CD4-positive, alpha-beta T cell treated with Interleukin-17A for 4 hours (primary cell): ENCODE results near the gene EYS.

Source experiments
- DNase-seq: peaks from one replicate; pipeline ENCODE4 v3.0.0-alpha.2; 2020; ENCODE audit warnings: mixed read lengths

EYS gene

DNA sequence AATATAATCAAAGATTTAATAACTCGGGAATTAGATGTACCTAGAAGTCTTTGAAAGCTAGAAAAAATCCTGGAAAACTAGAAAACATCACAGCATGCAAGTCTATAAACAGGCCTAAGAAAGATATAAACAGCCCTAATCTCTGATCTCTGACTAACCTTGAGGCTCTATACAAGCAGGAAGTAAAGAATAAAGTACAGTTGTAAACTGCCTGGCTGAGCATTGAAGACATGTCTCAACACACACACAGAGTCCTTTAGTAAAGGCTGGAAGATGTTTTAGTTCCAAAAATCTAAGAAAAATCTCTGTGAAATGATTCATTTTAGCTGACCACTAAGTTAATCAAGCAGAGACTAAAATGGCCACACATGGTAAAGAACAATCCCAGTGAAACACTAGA is 774.5 kb downstream of the EYS start:
- DNase-seq, result no peak

DNA sequence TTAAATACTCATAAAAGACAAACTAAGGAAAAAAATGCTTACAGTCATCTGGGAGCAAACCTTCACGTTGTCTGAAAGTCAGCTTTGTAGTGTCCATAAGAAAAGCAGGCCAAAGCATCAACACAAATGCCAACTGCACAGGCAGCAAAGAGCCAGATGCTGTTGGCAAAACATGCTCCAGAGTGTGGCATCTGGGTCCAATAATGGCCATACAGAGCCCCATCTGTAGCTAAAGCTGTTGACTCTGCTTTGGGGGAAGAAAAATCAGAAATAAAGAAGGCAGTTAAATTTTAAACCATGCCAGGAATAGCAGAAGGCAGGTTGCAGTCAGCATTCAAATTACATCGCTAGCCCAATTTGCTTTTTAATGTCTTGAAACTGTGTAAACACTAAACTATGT is 776.3 kb downstream of the EYS start:
- no peak for DNase-seq

DNA sequence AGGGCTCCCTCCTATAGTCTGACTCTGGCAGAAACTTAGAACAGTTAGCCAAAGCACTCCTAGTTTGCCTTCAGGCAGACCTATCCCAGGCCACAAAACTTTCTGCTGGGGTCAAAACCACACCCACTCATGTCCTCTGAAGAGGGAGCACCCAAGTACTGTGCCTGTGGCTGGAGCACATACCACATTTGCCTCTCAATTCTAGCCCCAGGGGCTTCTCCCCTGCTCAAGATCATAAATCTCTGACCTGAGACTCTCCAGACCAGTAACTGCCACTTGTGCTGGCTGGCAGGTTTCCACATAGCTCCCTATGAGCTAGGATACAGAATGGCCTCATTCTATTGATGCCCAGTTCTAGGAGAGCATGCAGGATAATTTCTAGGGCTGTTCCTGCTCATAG is 781.0 kb downstream of the EYS start:
- no peak for DNase-seq

DNA sequence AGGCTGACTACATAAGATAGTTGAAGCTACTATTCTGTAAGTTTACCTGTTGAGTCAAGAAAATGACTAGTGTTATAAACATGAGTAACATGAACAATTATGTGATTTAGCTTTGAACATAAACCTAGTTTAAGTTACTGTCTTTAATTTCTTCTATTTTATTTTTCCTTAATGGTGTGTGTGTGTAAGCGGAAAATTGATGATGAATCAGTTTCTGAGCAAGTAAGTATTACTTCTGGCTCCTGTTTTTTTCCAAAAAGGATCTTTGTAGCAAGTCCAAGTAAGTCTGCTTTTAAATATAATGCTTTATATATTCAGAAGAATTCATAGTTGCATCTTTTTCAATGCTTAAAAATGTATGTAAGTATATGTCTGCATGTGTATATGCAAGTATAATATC is 786.8 kb downstream of the EYS start:
- no peak for DNase-seq

DNA sequence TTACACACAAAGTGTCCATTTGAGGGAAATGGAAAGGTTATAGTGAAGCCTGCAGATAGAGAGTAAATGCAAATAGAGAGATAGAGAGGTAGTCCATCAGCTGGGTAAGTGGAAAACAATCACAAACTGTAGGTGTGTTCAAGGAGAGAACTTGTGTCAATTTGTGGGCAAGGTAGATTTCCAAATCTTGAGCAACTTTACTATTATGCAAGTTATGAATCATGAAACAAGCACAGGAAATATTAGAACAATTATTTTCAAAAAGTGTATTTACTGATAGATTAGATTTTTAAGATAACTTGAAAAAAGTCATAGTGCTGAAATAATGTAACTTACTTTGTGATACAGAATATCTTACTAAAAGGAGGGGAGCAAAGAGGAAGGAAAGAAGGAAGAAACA is 792.9 kb downstream of the EYS start:
- DNase-seq, result no peak

DNA sequence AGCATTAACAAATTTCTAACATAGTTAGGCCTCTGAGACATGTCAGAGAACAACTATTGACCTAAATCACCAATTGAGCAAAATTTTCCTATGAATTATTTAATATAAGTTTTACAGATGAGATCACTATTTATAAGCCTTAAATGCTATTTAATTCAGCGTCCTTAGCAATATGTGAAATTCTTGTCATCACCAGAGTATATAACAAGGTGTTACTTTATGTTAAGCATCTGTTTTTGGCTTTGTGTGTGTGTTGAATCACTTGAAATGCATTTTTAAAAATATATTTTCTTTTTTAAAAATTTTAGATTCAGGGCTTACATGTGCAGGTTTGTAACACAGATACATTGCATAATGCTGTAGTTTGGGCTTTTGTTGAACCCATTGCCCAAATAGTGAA is 794.1 kb downstream of the EYS start:
- DNase-seq, result no peak

DNA sequence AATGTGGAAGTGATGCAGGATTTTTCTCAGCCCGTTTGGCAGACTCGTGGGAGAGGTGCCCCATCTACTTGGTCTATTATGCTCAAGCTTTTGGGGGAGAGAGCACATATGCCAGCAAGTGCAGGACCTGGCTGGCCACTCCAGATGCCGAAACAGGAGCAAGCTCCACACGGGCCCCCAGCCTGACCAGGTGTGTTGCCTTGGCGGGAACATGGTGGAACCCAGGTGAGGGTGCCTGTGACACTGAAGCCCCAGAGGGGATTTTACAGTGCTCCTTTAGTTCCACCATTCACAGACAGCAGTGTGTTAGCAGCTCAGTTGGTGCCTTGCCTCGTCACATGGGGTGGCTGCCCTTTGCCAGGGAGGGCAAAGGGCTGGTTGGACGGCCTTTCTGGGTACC is 798.9 kb downstream of the EYS start:
- no peak for DNase-seq

DNA sequence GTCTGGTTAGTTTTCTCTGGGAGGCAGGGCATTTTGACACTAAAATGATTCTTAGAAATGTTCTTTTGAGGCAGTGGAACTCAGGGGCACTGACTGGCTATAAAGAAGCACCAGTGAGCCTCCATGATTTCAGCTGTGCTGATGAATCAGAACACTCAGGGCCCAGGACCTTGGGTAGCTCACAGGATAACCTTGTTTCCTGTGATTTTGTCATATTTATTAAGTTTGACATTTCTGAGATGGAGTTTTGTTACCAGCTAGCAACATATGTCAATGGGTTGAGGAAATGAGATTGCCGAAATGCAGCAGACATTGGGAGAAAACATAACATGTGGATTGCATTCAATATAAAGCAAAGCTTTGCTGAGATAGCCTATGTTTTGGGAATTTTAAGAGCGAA is 802.4 kb downstream of the EYS start:
- DNase-seq, result no peak

DNA sequence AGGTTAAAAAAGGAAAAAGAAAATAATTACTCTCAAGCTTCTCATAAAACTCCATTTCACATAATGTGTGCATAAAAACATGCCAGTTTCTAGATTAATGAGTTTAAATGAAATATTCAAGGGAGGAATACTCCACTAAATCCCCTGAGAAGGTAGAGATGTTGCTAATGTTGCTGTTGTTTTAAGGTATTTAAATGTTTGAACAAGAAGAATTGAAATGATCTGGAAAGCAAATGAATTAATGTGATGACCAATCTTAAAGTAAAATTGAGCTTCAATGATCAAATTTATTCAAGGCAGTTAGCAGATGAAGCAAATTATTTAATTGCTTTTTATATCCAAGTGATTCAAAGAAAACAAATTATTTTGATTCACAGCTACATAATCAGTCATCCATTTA is 804.4 kb downstream of the EYS start:
- no peak for DNase-seq

DNA sequence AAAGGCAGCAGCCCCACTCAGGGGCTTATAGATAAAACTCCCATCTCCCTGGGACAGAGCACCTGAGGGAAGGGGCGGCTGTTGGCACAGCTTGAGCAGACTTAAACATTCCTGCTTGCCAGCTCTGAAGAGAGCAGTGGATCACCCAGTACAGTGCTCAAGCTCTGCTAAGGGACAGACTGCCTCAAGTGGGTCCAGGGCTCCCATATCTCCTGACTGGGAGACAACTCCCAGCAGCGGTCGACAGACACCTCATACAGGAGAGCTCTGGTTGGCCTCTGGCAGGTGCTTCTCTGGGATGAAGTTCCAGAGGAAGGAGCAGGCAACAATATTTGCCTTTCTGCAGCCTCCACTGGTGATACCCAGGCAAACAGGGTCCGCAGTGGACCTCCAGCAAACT is 810.1 kb downstream of the EYS start:
- no peak for DNase-seq

DNA sequence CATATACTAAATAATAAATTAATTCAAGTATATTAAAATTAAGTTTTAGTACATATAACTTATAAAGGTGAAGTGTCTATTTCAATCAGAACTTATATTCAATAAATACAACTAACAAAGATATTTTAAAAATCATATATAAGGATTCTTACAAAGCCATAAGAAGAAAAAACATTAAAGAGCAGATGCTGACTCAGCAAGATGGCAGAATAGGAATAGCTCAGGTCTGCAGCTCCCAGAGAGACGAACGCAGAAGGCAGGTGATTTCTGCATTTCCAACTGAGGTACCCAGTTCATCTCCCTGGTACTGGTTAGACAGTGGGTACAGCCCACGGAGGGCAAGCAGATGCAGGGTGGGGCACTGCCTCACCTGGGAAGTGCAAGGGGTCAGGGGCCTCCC is 811.1 kb downstream of the EYS start:
- no peak for DNase-seq

DNA sequence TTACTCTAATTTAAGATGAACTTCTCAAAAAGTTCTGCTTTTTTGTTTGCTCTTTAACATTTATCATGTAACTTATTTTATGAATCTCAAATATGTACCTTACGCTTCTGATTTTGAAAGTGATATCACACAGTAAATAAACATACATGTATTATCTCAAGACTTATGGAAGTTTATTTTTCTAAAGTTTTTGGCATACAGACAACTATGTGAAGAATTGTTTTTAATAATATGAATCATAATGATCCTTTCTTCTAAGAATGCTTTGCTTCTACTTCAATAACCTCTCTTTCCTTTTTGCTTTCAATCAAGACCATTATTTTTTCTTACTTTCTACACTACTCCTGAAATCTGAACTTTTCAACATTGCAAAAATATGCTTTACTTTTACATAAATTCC is 816.4 kb downstream of the EYS start:
- no peak for DNase-seq

DNA sequence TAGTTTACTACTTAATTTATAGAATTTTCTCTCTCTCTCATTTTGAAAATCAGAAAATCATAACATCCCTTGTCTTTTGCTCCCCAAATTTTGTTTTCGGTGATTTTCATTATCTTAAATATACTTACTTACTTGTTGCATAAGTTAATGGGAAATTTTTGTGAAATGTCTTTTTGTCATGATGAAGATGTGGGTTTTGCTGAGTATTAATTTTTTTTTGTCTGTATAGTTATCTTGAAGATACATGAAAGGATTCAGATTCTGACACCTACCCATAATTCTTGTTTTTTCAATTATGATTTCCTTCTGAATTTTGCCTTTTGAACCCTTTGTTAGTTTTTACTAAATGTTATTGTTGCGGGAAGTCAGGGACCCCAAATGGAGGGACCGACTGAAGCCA is 817.9 kb downstream of the EYS start:
- no peak for DNase-seq

DNA sequence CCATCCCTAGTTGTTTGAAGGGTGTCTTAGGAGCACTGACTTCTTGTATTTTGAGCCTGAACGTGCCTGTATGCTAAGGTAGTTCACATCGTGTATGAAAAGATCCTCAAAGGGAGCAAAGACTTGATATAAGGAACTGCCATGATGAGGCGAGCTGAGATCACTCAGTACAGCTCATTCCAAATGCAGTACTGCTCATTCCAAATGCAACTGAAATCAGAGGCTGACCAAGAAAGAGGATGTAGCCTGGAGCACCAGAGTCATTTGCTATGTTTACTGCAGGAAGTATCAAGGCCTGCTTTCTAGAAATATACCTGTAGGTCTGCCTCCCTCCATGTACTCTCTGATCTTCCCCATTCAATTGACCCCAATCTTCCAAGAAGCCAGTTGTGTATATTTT is 832.2 kb downstream of the EYS start:
- no peak for DNase-seq

DNA sequence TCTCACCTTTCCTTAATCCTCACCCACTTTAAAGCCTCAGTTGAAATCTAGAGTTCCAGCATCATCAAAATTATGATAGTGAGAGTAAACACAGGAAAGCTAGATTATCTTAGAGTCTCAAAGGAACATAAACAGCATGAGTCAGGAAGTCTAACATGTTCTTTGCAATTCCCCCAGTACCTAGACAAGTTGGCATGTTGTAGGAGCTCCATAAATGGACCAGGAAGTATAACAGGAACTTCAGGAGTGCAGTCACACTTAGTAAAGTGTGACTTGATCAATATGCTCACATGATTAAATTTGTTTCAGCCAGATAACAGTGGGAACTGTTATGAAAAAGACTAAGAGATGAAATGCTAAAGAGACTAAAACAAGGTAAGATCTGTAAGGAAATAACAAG is 834.4 kb downstream of the EYS start:
- no peak for DNase-seq

DNA sequence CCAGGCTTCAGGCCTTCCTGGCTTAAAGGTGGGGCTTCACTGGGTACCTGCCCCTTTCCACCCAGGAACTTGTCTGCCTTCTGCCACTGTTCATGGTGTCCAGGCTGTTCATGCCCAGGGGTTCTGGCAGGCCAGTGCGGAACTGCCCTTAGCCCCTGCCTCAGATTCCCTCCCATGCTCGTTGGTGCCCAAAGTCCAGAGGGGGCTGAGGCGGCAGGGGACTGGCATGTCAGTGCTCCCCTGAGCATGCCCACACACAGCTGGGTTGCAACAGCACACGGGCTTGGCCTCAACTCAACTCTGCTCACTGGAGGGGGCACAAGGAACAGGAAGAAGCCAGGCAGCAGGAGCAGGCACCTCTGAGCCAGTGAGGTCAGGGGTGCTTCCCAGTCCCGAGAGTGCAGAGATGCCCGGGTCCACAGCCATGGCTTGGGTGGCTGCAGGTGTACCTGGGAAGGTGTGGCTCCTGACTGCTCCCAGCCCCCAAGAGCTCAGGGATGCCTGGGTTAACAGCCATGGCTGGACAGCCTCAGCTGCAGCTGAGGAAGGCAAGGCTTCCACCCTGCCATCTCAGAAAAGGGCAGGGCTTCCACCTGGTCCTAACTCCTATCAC is 845.9 kb downstream of the EYS start:
- no peak for DNase-seq

DNA sequence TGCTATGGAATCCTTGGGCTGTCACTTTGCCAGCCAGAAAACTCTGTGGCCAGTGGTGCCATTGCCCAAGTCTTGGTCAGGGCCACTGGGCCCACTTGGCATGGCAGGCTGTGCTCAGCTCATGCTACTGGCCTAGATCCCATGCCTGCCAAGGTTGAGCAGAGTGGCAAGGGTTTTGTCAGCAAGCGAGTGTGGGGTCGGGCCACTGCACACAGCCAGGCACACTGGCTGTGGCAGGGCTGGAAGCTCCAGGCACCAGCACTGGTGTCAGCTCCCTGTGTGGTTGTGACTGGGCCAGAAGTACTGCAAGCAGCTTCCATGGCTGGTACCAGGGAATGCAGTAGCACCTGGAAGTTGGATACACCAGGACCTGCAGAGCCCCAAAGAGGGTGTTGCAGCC is 846.8 kb downstream of the EYS start:
- DNase-seq, result no peak

DNA sequence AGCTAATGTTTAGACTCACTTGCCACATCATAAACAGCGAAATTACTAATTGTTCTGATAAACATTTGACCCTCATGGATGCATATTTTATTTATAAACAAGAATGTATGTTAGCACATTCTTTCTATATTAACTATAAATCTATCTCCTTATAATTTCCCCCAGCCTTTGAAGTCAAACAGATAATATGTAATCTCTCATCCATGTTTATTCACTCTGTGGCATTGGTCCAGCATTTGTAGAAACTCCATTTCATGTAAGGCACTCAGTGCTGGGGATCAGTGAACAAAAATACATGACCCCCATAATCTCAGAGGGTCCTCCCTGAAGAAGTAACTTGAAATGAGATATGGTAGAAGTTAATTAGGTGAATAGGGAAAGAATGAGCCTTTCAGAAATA is 856.9 kb downstream of the EYS start:
- no peak for DNase-seq

DNA sequence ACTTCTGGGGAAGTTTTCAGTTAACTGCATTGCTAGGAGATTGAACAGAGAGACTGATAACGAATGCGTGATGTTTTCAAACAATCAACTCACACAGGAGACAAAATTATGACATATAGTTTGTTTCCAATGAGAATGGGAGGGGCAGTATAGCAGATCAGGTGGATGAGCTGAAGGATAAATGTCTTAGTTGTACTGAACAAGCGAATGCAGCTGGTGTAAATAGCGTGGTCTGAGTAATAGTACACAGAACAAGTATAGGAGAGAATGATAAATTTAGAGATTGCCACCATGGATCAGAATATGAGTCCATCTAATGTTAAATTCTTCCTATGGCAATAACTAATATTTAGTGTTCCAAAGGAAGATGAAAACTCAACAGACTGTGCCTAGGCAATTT is 858.6 kb downstream of the EYS start:
- DNase-seq, result no peak

DNA sequence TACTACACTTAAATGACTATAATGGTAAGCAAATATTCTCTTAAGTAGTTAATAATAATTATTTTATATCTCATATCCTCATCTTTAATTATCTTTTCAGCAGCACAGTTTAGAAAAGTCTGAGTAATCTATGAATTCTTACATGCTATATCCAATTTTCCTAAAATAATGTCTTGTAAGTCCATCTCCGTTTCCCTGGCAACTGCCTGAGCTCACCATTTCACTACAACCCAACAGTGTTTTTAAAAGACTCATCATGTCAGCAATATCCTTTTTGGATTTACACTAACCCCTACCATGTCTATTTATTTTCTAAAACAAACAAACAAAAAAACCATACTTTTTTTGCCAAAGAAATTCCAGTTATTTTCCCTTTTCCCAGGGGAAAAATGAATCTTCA is 859.6 kb downstream of the EYS start:
- DNase-seq, result no peak

DNA sequence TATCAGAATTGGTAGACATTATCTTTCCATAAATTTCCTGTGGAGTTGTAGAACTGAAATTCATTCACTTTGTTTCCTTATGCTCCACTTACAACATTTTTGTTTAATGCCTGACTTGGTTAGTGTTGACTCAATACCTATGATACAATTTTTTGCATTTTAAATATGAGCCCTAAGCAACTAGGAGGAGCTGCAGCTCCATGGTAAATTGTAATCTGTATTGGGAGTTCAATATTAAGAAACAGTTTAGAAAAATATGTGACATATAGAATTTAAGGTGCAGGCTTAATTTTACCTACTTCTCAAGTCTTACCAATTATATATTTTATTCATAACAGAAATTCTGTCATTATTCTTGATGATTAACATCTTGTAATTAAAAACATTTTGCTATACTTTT is 868.3 kb downstream of the EYS start:
- no peak for DNase-seq

DNA sequence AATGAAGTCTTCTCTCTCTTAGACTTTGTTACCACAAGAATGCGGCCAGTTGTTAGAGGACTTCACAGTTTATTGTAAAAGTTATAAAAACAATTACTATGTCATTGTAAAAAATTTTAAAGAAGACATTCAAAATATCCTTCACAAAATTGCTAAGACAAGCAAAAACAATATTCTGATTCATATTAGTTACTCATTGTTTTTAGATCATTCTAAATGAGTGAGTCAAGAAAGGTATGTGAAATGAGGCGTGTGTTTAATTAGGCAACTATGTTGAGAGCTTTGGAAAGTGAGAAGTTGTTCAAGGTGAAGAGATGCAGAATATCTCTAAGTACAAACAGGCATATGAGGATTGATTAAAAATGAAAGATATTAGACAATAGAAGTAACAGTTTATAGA is 875.3 kb downstream of the EYS start:
- no peak for DNase-seq

DNA sequence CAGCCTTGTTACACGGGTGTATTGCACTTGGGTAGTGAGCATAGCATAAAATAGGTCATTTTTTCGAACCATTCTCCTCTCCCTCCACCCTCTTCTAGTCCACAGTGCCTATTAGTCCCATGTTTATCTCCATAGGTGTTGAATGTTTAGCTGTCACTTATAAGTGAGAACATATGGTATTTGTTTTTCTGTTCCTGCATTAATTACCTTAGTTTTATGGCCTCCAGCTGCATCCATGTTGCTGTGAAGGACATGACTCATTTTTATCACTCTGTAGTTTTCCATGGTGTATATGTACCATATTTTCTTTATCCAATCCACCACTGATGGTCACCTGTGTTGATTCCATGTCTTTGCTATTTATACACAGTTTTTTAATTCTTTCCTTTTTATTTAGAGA is 889.5 kb downstream of the EYS start:
- no peak for DNase-seq

DNA sequence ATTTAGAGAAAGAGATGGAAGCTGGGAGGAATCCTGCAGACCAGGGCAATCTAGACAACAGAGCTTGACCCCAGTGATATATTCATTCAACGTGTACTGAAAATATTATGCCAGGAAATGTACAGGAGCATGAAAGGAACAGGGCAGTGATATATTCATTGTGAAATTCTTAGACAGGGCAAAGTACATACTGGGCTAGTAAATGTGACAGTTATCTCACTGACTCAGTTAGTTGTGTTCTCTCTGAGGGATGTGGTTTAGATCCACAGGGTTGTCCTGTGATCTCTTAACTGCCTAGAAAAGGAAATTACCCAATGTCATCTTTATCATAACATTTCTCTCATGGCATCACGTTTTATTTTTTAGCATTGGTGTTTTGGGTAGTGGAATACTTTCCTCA is 891.3 kb downstream of the EYS start:
- no peak for DNase-seq

DNA sequence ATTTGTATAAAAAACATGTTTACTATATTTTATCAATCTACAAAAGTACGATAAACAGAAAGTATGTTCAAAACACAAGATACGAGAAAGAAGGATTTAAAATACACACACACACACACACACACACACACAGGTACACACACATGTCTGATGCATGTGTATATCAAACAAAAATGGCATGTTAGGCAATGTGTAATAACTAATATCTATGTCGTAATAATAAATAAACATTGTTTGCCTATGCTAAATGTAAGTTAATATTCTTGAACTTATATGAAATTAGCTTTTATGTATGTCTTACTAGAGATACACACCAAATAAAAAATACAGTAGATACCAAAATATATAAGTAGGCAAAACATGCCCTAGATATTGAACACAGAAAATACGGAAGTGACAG is 894.9 kb downstream of the EYS start:
- DNase-seq, result no peak

DNA sequence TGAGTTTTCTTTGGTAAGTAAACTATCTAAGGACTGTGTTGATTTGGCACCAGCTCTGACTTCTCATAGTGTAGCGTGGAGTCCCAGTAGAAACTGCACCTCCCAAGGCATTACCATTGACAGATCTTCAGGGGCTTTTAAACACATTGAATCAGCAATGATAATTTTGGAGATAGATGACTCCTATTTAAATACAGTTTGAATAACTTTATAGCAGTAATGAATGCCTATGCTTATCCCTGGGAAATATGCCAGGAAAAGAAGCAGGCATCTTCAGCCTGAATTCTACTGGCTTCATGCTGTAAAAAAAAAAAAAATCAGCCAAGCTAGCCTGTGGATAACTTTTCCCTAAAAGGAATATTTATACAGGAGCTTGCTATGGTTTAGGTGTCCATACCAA is 895.9 kb downstream of the EYS start:
- no peak for DNase-seq
